Measurements from ENCODE around the gene NUTF2.
"Not testable (repeated sequence)": the region's sequence is repeated elsewhere in the genome, so short reads cannot be mapped to it uniquely, and the experiment has no call there.

Gene NUTF2

DNA sequence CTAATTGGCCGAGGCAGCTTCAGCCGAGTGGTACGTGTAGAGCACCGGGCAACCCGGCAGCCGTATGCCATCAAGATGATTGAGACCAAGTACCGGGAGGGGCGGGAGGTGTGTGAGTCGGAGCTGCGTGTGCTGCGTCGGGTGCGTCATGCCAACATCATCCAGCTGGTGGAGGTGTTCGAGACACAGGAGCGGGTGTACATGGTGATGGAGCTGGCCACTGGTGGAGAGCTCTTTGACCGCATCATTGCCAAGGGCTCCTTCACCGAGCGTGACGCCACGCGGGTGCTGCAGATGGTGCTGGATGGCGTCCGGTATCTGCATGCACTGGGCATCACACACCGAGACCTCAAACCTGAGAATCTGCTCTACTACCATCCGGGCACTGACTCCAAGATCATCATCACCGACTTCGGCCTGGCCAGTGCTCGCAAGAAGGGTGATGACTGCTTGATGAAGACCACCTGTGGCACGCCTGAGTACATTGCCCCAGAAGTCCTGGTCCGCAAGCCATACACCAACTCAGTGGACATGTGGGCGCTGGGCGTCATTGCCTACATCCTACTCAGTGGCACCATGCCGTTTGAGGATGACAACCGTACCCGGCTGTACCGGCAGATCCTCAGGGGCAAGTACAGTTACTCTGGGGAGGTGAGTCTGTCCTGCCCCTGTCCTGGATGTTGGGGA, 62.5 kb downstream of the NUTF2 start:
- DNase-seq, result peak in 1 of 10 donors; percentile 69
- intact Hi-C loops (cut with DNase I), result no loop called here

DNA sequence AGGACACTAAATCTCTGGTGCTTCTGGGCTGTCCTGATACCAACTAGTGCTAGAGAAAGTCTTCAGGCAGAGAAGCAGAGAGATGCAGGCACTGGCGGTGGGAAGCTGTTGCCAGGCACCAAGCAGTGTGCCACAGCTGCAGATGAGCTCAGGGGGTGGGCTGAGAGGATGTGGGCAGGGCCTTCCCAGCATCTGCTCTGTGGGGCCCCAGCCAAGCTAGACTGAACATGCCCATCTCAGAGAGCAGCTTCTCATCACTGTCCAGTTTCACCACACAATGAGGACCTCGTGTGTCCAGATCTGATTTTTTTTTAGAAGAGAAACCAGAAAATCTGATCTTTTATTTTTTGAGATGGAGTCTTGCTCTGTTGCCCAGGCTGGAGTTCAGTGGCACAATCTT, 63.4 kb downstream of the NUTF2 start:
- intact Hi-C loops (cut with DNase I), result no loop called here
- DNase-seq, result peak; percentile 76 to 99 (median 87)

DNA sequence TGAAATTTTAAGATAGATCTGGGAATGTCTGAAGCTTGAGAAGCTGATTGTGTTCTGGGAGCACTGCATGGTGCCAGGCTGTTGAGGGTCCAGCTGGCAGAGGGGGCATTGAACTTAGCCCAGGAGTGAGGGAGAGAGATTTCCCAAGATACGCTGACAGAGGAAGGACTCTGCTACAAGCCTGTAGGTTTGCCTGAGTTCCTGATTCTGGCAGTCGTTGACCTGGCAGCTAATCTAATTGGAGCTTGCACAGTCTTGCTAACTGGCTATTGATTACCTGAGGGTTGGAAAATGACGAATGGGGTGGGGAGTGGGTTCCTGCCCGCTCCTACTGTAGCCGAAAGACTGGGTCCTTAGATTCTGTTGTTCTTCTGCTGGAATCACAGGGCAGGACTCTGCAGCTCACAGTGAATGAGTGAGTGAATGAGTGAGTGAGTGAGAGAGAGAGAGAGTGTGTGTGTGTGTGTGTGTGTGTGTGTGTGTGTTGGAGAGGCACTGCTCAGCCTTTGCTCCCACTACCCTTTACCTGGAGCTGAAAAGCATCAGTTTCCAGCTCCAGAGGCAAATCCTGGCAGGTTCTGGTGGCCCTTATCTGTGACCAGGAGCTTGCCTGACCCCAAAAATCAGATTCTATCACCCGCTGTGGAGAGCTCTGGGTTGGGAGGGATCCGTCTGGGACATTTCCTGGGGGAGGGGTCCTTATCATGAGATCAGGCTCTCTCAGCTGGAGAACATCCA, 68.2 kb downstream of the NUTF2 start:
- intact Hi-C loops (cut with DNase I), result no loop called here

DNA sequence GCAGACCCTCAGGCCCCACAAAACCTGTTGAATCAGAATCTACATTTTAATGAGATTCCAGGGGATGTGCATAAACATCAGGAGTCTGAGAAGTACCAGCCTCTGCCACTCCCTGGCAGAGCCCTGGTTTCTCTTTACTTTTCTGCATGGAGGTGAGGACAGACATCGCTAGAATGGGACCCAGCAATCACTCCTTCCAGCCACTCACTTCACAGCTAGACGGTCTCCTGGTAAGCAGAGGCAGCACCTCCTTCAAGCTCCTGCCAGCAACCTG, 68.7 kb downstream of the NUTF2 start:
- intact Hi-C loops (cut with DNase I); DNase-seq: not testable (repeated sequence)

More for the DNA sequence above, 68.2 kb downstream of the NUTF2 start:
- no peak for DNase-seq

DNA sequence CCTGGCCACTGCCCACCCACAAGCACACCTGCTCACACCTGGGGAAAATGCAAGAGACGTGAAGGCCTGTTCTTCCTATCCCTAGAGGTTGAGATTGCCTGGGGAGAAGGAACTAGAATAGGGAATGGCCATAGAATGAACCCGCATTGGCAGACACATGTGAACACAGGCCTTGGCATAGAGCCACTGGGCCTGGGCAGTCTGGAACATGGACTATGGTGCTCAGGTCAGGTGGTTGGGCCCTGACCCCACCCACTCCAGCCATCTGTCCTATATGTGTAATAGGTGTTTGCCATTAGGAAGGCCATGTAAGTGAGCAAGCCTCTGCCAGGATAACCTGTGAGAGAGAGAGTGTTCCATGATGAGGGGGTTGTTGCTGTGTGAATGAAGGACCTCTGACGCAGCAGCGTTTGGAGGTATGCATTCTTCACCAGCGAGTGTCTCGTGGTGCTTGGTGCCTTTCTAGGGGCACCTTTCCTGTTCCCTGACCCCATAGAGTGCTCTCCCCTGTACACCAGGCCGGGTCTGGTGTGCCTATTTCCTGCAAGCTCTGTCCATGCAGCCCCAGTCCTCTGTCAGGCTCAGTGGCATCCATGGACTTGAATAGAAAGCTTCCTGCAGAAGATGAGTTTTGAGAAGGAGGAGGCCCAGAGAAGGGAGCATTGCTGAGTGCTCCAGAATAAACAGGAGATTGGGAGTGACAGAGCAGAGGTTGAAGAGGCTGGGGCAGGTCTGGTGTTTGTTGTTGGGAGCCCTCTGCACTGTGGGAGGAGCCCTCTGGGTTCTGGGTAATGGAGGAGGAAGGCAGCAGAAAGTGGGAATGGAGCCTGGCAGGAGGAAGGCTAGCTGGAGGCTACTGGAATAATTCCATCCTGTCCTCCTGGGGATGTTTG, 69.3 kb downstream of the NUTF2 start:
- peak in 1 of 10 donors; percentile 59 for DNase-seq
- intact Hi-C loops (cut with DNase I), result no loop called here

DNA sequence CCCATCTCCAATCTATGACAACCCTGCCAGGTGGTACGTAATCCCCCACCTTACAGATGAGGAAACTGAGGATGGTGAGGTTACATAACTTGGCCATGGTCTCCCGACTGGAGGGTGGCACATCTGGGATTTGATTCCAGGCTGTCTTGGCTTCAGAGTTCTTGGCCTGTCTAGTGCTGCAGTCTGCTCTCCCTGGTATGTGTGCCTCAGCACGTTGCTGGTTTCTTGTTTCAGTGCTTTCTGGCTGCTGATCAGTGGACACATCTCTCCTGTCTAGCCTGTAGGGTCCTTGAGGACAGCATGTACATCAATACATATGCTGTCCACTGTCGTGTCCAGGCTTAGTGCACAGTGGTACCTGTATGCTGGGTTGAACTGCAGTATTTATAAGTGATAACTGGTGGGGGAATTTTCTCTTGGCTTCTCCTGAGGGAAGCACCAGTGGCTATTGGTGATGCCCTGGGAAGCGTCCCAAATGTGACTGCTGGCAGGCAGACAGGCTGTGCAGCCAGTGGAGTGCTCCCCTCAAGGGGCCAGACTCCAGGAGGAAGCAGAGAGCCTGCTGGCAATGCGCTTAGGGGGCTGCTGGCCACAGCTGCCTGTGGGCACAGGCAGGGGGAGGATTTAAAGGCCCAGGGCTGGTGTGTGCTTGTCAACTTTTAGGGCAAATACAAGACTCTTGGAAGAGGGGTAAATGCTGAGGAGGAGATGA, 70.6 kb downstream of the NUTF2 start:
- intact Hi-C loops (cut with DNase I), result no loop called here
- peak in 9 of 10 donors; percentile 49 to 94 (median 63) for DNase-seq

DNA sequence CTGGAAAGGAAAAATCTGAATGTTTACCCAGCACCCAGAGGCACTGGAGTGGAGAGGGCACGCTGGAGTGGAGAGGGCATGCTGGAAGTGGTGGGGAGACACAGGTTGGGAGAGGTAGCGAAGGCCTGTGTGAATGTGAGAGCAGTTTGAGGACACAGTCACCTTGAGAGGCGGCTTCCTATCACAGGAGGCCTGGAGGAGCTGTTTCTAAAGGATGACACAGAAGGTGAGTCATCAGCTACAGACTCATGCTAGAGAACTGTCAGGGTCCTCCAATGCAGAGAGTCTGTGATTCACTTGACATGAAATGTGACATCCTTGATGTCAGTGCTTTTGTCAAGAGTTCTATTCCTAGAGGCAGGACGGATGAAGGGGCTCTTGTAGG, 71.1 kb downstream of the NUTF2 start:
- intact Hi-C loops (cut with DNase I), result no loop called here
- DNase-seq, result peak in 3 of 10 donors; percentile 47 to 78 (median 61)

DNA sequence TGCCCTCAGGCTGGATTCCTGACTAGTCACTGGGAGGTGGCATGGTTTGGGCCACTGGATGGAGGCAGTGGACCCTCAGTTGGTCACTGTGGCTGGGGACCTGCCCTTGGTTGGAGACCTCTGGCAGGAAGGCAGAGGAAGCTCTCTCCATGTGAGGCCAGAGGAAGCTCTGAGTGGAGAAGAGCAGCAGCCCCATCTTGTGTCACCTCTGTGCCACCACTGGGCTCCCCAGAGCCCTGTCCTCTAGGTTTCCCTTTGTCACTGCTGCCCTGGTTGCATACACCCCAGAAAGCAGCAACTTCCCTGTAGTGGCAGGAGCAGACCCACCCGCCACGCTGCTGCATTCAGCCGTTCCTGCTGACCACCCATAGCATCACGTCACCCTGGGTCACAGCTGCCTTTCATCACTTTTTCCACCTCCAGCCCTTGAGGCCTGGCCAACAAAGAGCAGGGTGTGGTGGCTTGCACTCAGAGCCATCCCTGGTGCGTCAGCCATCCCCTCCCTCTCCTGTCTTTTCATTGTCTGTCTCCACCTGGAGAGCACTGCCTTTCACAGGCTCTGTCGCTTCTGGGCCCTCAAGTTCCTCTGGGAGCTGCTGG, 73.0 kb downstream of the NUTF2 start:
- DNase-seq, result no peak
- intact Hi-C loops (cut with DNase I), result loop anchor here (10.0 kb wide), 1 partner anchor 245 kb away; no protein-coding TSS in a partner anchor

Measured in posterior cingulate gyrus (tissue), 11 donors.